ENCODE measurements around the gene ZNF215. TPM values are rescaled to one million over a fixed set of nuclear protein-coding genes. Genes with fewer than 3 reads are reported as not detected.

Gene ZNF215
- total RNA-seq, 1 donor from 2014 or later: 0.24 TPM

Other genes with a start within 250 kb of the ZNF215 start
- 39.5 TPM for gene MRPL17, start 243.1 kb upstream of the ZNF215 start, total RNA-seq
- gene OR2AG2, start 154.4 kb upstream of the ZNF215 start, total RNA-seq: not detected
- not detected for gene OR2AG1, start 143.4 kb upstream of the ZNF215 start, total RNA-seq
- not detected for gene OR6A2, start 126.7 kb upstream of the ZNF215 start, total RNA-seq
- not detected for gene OR10A5, start 80.7 kb upstream of the ZNF215 start, total RNA-seq
- not detected for gene OR10A2, start 63.4 kb upstream of the ZNF215 start, total RNA-seq
- not detected for gene OR10A4, start 49.8 kb upstream of the ZNF215 start, total RNA-seq
- gene OR2D2, start 33.9 kb upstream of the ZNF215 start, total RNA-seq: not detected
- gene OR2D3, start 5.4 kb upstream of the ZNF215 start, total RNA-seq: not detected
- 0.67 TPM for gene ZNF214, start 93.9 kb downstream of the ZNF215 start, total RNA-seq
- gene NLRP14, start 94.1 kb downstream of the ZNF215 start, total RNA-seq: not detected
- not detected for gene RBMXL2, start 162.6 kb downstream of the ZNF215 start, total RNA-seq